Medulla oblongata (tissue), 1 donor: ENCODE measurements around the gene ZNF641.
A peak's percentile ranks its signal among the peaks of the same experiment; 100 is the strongest.

ENCODE experiments used
- DNase-seq: peaks from one replicate; pipeline ENCODE4 v3.0.0-alpha.2; 2015; ENCODE audit errors: extremely low spot score

ZNF641 gene

DNA sequence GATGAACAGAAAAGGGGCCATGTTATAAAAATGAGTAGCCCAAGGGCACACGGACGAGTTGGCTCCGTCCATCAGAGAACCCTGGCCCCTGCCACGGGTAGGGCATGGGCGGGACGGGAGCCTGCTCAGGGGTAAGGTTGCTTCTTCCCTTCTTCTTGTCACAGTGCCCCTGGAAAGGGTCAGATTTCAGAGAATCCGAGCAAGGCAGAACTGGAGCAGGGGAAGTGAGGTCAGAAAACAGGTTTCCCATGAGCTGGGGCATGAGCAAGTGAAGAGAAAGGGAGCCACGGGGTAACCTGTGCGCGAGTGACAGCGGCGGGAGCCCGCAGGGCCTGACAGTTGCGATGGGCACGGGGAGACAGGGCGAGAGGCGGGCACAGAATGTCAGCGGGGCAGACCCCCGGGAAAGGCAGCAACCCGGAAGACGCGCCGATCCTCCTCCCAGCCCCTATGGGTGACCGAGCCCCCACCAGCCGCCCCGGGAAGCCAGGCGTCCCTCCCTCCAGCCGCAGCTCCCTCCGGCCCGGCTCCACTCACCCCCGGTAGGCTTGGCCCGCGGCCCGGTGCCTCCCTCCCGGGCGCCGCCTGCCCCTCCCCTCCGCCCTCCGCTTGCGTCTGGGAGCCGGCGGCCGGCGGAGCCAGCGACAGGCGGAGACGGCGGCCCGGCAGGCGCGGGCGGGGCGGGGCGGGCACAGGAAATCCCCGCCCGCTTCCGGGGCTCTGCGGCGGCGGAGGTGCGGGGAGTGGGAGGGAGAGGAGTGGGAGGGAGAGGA lies at the start of gene ZNF641:
Gene ZNF641, minus strand, starts transcription at position 671 of the 773 bp plus-strand sequence. CDS start 2,829 bp downstream, outside the sequence.
- peak; percentile 86 for DNase-seq

DNA sequence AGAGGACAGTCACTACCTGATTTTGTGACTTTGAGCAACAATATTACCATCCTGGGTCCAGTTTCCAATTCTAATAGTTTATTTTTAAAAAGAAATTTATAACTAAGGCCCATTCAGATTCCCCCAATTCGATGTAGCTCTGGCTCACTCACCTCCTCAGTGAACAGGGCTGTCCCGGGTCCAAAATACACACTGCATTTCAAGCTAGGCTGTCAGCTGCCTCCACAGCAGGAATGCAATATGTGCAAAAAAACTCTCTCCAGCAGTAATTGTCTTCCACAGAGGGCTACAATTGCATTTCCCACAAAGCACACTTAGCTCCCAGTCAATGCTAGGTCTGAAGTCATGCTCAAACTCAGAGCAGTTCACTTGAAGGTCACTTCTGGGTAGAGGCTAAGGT lies 39.3 kb upstream of the ZNF641 start:
- no peak for DNase-seq

DNA sequence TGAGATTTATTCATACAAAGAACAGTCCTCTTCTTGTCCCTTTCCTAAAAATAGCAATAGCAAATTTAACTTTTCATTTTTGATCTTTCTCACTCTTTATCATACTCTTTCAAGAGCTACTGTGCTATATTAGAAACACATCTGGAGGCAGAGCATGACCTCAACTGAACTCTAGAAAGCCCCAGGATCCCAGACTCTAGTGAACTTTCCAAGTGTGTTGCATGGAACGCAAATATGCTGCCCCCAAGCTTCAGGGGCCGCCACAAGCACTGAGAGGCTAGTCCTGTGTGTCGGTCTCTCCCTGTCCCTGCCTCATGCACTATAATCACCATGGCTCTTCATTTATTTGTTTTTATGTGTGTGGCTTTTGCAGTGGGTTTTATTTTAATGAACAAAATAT lies 38.7 kb upstream of the ZNF641 start:
- no peak for DNase-seq

DNA sequence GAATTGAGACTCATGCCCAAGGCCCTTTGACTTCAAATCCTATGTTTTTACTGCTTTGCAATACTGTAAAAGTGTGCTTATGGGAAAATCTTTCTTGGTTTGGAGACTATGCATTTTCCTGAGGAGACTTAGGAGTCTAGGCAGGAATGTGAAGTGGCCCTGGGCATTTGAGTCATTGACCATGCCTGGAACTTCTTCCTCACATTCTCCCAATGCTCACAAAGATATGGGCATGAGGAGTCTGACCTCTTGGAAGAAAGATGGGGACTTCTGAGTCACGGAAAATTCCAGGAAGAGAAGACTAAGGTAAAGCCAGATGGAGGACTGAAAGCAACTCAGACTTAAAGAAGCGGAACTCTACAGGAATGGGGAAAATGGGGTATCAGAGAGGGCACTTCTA lies 38.2 kb upstream of the ZNF641 start:
- DNase-seq: no peak

DNA sequence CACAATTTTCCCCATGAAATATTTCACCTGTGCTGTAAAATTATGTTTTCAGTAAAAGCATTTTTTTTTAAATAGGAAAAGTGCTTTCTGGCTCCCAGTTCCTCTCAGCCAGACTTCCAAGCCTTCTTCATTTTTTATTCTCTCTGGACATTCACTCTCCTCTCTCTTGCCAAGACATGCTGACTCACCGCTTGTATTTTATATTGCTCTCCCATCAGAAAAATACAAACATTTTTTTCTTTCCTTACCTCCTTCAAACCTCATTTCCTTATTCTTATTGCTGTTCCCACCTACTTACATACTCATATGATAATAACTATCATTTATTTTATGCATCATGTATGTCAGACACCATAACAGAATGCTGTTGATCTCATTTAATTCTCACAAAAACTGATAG lies 37.7 kb upstream of the ZNF641 start:
- peak; percentile 40 for DNase-seq

DNA sequence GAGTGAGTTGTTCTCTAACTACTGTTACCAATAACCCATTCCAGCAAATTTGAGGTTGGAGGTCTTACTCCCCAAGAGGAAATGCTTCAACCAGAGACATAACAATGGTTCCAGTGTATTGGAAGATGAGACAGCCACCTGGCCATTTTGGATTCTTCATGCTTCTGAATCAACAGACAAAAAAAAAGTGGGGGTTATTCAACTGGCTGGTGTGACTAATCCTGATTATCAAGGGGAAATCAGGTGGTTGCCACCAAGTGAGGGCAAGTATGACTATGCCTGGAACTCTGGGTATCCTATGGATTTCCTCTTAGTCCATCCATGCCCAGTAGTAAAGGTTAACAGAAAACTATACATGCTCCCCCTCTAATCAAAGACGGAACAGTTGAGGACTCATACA lies 29.9 kb upstream of the ZNF641 start:
- DNase-seq: no peak

DNA sequence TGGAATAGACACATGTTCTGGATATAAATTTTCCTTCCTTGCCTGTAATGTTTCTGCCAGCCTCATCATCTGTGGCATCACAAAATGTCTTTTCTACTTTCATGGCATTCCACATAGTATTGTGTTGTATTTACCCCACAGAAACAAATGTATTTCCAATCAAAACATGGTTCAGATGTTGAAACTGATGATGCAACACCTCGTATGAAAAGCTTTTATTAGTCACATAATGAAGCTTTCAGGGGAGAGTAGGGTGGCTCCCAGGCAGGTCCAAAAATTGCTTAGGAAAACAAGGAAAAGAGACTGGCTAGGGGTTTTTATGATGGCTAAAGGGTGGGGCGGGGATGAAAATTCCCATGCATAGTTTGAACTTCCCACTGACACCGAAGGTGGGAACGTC lies 29.1 kb upstream of the ZNF641 start:
- DNase-seq: no peak

DNA sequence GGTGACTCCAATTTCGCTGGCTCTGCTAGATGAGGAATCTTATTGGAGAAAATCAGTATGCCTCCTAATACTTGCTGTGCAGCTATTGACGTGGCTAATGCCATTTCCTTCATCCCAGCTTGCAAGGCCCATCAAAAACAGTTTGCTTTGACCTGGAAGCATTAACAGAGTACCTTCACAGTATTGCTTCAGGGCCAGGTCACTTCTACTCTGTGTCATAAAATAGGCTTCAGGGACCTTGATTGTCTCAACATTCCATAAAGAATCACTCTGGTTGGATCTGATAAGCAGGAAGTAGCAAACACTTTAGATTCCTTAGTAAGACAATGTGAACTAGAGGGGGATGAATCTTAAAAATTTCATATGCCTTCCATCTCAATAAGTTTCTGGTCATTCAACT lies 26.9 kb upstream of the ZNF641 start:
- no peak for DNase-seq

DNA sequence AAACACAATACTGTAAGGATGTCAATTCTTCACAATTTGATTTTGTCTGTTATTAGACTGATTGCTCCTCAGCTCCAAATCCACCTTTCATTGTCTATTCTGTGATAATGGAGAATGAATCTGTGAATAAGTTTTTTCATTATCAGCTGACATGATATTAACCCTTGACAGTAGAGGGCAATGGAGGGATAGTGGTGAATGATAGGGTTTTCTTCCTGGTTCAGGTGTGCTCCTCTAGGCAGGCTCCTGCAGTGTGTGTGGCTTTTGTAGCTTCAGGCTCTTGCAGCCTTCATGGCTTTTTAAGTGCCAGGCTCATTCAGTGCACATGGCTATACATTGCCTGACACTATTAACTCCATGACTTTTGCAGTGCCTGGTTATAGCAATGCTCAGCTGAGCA lies 23.4 kb upstream of the ZNF641 start:
- no peak for DNase-seq

DNA sequence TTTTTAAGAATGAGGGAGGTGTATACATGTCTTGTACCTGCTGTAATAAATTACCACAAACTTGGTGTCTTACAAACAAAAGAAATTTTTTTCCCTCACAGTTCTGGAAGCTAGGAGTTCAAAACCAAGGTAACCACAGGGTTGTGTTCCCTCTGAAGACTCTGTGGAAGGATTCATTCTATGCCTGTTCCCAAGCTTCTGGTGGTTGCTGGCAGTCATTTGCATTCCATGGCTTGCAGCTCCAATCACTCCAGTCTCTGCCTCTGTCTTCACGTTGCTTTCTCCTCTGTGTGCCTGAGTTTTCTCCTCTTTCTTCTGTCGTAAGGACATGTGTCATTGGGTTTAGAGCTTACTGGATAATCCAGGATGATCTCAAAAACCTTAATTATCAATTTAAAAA lies 15.4 kb upstream of the ZNF641 start:
- peak; percentile 44 for DNase-seq

DNA sequence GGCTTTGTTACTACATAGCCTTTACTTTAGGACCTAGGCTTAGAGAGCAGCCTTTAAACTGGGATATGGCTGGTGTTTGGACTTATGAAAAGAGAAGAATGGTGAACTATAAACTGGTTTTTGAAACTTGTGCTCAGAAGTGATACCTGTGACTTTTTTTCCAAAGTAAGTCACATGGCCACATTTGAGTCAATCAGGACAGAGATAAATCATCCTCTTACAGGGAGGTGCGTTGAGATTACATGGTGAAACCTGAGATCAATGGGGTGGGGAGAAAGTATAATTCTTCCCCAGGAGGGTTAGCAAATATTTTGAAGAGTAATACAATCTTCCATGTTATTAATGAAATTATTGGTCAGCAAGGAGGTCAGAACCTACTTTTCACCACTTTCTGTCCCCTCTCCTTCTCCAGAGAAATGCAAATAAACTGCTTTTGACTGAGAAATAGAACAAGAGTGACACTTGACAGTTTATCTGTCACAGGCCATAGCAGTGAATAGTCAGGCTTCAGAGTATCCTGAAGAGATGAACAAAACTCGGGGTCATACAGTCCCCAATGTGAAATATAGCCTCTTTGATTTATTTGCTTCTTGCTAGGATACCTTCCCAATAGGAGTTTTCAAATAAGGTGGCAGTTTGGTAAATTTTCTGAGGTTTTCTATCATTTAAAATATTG lies 11.1 kb upstream of the ZNF641 start:
- DNase-seq: no peak

DNA sequence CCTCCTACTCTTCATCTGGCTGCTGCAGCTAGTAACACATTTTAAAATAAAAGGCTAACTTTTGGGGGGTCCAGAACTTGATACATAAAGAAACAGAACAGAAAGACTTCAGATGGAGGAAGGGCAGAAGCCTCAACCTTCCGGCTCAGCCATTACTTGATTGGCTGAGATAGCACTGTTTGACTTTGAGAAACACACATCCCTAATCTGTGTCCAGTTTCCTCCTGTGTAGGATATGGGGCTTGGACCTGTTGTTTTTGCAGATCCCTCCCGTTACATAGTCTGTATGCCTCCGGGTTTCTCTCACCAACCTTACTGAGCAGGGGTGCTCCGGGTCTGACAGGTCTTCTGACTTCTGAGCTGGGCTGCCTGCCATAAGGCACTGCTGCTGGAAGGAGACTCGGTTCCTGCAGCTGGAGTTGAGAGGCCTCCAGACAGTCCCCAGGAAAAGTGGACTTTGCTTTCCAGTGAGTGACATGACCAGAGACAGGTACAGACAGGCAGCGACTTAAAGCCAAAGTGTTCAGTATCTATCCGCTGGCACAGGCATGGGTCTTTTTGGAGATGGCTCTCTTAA lies 8.3 kb upstream of the ZNF641 start:
- DNase-seq: peak; percentile 32

DNA sequence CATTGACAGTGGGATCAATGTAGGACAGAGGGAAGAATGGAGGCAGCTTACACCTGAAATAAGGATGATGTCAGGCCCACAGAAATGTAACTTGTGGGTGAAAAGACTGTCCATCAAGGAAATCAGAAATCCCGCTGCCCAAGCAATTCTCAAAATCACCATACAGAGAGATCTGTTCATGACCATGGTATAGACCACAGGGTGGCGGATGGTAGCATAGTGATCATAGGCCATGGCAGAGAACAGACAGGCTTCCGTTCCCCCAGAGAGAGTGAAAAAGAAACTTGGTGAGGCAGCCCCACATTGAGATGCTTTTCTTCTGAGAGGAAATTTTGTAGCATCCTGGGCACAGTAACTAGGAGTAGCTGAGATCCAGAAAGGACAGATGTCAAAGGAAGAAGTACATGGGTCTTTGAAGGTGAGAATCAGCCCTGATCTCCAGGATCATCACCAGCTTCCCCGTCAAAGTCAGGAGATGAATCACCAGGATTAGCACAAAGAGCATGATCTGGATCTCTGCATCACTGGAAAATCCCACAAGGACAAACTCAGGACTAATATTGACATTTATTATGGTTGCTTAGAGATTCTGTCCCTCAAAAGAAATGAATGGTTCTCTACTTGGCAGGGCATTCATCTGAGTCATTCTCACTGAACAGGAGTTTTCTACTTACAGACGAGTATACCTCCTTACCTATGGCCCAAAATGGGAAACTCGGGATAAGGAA lies 5.5 kb upstream of the ZNF641 start:
- DNase-seq: no peak

DNA sequence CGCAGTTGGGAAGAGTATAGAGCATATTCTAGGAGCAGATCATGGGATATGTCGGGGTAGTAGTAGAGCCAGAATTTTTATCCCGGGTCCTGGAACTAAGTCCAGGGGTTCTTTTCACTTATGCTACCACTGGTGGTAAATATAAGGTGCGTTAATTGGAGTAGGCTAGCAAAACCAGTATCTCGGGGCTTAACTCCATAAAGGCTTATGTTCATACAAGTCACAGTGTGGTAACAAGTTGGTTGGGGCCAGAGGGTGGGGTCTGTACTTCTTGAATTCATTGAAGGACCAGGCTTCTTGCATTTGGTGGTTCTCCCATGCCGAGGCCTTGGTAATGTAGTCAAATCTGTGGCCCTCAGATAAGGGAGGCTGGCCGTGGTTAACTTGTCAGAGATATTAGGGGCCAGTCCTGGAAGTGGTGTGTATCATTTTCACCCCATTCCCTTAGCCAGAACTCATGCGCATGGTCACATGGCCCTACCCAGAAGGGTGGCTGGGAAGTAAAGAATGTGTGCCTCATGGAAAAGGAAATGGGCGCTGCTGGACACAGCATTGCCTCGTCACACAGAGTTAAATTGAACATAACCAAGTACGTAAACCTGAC lies 1.5 kb upstream of the ZNF641 start:
- no peak for DNase-seq

DNA sequence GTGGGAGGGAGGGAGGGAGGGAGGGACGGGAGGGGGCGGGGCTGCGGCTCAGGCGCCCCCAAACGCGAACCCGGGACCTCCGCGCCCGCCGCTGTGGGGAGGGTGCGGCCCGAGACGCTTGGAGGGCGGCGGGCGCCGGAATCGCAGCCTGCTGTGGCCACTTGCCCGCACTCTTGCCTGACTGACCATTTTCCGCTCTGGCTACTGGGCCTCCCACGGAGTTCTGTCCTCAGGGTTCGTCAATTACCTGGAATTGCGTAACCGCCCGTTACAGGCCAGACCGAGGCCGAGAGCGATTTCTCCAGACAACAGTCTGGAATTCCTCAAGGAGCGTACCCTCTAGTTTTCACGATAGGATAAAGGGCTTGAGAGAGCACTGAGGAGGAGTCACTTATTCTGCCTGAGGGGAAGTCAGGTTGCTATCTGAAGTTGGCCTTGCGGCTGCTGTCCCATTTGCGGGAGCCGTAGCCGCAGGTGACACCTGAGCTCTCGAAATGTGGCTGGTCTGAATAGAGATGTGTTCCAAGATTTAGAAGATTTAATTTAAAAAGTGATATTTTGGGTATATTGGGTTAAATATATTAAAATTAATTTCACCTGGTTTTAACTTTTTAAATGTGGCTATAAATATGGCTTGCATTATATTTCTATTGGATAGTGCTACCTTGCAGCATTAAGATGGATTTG lies 446 bp upstream of the ZNF641 start:
- peak; percentile 73 for DNase-seq

DNA sequence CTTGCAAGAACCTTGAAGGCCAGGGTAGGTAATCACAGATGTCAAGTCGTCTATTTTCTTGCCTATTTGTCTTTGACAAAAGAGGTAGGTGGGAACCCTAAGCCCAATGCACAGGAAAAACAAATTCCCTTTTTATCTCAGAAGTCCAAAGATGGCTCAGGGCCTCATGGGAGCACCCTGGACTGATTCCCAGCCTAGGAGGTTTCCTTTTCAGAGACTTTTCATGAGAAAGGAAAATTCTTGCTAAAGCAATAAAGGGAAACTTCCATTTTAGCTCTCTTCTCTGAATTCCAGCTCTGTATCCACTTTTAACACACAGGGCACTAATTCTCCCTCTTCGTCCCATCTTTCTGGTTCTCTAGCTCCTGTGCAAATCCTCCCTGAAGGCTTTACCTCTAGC lies 1.2 kb downstream of the ZNF641 start:
- DNase-seq: peak; percentile 38

DNA sequence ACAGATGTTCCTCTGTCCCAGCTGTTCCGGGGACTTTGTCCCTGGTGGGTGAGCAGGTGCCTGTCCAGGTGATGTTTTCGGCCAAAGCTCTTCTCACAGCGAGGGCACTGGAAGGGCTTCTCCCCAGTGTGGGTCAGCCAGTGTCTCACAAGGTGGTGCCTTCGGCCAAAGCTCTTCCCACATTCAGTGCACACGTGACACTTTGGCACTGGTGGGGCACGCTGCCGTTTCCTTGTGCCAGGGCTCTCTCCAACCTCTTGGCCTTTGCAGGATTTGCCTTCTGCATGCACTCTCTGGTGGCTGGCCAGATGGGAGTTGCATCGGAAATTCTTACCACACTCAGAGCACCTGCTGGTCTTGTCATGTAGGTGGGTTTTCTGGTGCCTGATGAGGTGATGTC lies 7.7 kb downstream of the ZNF641 start:
- no peak for DNase-seq

DNA sequence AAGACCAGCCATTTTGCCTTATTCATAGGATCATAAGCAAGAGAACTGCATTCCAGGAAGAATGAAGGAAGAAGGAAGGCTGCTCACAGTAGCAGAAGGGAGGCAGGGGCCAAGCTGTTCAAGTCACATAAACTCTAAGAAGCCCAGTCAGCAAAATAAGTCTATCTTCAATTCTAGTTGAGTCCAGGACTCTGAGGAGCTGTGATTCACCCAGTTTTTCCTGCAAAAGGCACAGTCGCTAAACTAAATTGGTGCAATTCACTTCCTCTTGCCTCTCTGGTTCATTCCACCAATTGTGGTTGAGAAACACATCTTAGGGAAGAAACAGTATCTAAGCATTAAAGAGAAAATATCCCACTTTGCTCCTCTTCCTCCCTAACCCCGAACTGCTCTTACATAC lies 9.8 kb downstream of the ZNF641 start:
- peak; percentile 25 for DNase-seq

DNA sequence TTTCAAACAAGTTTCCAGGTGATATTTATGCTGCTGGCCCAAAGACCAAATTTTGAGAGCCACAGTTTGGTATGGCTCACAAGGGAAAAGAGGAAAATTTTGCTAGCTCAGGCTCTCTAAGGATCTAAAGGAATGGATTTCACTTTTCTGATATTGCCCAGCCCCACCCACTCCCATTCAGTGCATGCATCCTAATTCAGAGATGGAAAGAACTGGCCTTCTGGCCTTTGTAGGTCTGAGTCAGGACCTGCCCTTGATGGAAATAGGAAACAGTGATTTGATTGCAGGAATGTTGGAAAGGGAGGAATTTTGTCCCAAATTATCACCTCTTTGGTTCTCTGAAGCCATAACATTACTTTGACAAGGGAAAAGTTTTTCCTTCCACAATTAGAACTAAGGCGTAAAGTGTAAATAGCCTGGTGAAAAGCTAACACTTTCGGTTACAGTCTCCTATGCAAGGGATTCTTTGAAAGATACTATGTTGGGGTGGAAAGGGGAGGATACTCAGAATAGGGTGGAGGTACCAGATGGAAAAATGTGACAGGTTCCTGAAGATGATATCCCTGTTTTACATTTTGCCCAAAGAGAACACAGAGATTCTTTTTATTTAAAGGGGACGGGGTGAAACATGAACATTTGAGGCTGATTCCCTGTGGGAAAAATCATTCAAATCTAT lies 11.1 kb downstream of the ZNF641 start:
- no peak for DNase-seq

DNA sequence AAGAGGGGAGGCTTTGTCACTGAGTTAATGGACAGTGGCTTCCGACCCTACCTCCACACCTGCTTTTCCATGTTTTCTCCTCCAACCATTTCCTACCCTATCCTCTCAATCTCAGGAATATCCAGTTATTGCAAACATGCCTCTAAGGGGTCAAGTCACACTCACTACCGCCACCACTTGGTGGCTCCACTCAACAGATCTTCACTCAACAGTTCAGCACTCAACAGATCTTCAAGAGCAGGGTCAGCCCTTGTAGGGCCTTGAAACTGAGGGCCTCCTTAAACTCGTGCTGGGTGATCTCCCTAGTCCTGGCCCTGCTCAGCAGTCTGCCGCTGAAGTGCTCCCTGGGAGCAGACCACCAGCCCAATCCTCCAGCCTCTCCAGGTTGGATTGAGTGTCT lies 14.2 kb downstream of the ZNF641 start:
- no peak for DNase-seq

DNA sequence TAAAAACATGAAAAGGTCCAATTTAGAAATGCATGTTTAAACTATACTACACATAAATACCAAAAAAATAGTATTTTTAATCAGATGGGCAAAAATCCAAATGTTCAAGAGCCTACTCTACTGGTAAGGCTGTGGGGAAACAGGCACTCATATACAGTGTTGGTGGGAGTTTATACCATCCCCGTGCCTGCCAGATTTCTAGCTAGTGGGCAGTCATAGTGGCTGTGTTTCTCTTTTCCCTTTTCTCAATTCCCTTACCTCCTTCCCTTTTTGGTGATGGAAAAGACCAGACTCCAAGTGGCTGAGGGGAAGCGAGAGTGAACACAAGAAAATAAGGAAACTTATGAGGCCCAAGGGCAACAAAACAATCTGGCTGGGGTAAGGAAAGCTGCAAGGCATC lies 14.7 kb downstream of the ZNF641 start:
- DNase-seq: peak; percentile 66
